Forelimb muscle (tissue), 1 donor: ENCODE data around the gene TNNC1. TPM values are rescaled to one million over a fixed set of nuclear protein-coding genes. Genes with fewer than 3 reads are reported as not detected.

Experiments
- DNase-seq: peaks from one replicate; pipeline ENCODE4 v3.0.0-alpha.2; 2013; ENCODE audit warnings: low read depth
- polyA plus RNA-seq: library from polyadenylated mRNA; unstranded; fragments of 120-200 nt; gene quantifications from one replicate; pipeline ENCODE4 v1.2.1, GENCODE V29; 2013; ENCODE audit not compliant: insufficient read length

Gene TNNC1
- polyA plus RNA-seq, 1 donor, result 671 TPM

- no peak for DNase-seq
Observed at GRCh38 chr3:52401551-52401950, 52.3 kb downstream of the TNNC1 start.

Other genes starting within 250 kb of the TNNC1 start
- 0.44 TPM for gene TLR9, start 228.4 kb downstream of the TNNC1 start, polyA plus RNA-seq
- 22.3 TPM for gene TWF2, start 214.9 kb downstream of the TNNC1 start, polyA plus RNA-seq
- 13.3 TPM for gene PPM1M, start 208.3 kb downstream of the TNNC1 start, polyA plus RNA-seq
- 80.2 TPM for gene WDR82, start 175.4 kb downstream of the TNNC1 start, polyA plus RNA-seq
- 4.1 TPM for gene GLYCTK, start 166.2 kb downstream of the TNNC1 start, polyA plus RNA-seq
- gene DNAH1, start 137.7 kb downstream of the TNNC1 start, polyA plus RNA-seq, result 5.6 TPM
- gene BAP1, start 44.0 kb downstream of the TNNC1 start, polyA plus RNA-seq, result 47.5 TPM
- gene PHF7, start 43.4 kb downstream of the TNNC1 start, polyA plus RNA-seq, result 9.7 TPM
- 14.1 TPM for gene SEMA3G, start 8.9 kb downstream of the TNNC1 start, polyA plus RNA-seq
- 64.7 TPM for gene NISCH, start 1.6 kb upstream of the TNNC1 start, polyA plus RNA-seq
- 37.3 TPM for gene STAB1, start 41.3 kb upstream of the TNNC1 start, polyA plus RNA-seq
- 80.6 TPM for gene NT5DC2, start 79.8 kb upstream of the TNNC1 start, polyA plus RNA-seq
- 11.5 TPM for gene UQCC5, start 82.6 kb upstream of the TNNC1 start, polyA plus RNA-seq
- gene PBRM1, start 231.9 kb upstream of the TNNC1 start, polyA plus RNA-seq, result 46.8 TPM
- gene GNL3, start 232.0 kb upstream of the TNNC1 start, polyA plus RNA-seq, result 86.8 TPM